Retinal pigment epithelial cell (primary cell): Measurements from ENCODE around the gene BORA.
"Not testable (repeated sequence)": the region's sequence is repeated elsewhere in the genome, so short reads cannot be mapped to it uniquely, and the experiment has no call there.

ENCODE experiments used
- DNase-seq: peaks from one replicate; pipeline ENCODE4 v3.0.0-alpha.2; 2010; ENCODE audit warnings: low read depth
- H3K4me3 ChIP-seq: 2 replicates; pipeline ENCODE4 v1.5.1; 2011; ENCODE audit warnings: mild to moderate bottlenecking, low read length, control low read depth, moderate library complexity
- TF ChIP-seq, protein P1 (sequence below): conservative IDR thresholded peaks from 2 replicates; pipeline ENCODE4 v1.5.1; 2011; ENCODE audit warnings: low read depth, low read length, control low read depth, inconsistent platforms

Gene BORA

DNA sequence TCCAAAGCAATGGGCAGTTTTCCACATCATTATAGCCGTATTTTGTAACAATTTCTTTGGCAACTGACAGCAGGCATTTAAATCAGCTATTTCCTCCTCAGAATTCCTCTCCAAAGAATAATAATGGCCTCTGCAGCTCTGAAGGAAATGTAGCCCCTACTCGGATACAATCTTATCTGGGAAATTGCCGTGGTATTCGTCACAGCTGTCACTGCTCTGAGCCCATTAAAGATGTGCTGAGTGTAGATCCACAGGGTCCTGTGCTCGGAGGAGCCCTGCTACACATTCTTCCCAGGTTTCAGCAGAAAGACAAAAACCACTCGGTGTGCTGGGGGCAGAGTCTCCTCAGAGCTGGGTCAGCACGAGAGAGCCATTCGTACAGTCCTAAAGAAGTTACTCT, 33.4 kb upstream of the BORA start:
- TF ChIP-seq, protein P1, sequence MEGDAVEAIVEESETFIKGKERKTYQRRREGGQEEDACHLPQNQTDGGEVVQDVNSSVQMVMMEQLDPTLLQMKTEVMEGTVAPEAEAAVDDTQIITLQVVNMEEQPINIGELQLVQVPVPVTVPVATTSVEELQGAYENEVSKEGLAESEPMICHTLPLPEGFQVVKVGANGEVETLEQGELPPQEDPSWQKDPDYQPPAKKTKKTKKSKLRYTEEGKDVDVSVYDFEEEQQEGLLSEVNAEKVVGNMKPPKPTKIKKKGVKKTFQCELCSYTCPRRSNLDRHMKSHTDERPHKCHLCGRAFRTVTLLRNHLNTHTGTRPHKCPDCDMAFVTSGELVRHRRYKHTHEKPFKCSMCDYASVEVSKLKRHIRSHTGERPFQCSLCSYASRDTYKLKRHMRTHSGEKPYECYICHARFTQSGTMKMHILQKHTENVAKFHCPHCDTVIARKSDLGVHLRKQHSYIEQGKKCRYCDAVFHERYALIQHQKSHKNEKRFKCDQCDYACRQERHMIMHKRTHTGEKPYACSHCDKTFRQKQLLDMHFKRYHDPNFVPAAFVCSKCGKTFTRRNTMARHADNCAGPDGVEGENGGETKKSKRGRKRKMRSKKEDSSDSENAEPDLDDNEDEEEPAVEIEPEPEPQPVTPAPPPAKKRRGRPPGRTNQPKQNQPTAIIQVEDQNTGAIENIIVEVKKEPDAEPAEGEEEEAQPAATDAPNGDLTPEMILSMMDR, result no peak
- DNase-seq, result no peak
- no peak overlapping the region for H3K4me3 ChIP-seq

DNA sequence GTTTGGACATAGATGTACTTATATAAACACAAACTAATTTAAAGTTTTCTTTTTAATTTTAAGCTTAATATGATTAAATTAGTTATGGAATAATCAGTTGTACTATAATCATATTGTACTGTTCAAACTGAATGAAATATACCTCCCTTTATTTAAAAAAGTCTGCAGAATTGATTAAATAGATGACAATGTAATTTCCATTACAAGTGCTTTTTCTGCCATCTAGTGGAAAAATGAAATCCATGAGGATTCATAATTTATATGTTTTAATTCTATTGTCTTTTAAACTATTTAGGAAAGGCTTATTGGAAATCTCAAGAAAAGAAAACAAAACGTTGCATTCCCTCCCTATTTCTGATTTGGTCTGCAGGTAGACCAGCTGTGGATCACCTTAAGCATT, 31.1 kb upstream of the BORA start:
- no peak for DNase-seq
- TF ChIP-seq, protein P1, result peak; percentile 30
- H3K4me3 ChIP-seq, result no peak overlapping the region

DNA sequence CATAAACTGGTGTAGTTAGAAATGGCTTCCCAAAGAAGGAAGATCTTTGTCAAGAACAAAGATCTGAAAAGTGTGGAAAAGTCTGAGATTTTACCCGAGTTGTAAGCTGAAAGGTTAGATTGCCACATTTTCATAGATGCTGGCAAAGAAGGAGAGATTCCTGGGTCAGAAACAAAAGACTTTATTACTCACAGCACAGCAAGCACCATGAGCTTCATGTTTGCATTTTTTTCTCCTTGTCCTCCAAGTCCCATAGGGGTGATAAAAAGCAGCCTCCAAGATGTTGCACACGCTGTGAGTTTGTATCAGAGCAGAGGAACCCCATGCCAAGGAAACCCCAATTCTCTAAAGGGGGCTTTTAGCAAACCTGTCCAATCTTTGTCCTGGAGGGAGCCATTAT, 29.6 kb upstream of the BORA start:
- H3K4me3 ChIP-seq, result no peak overlapping the region
- DNase-seq, result no peak
- TF ChIP-seq, protein P1, result no peak

DNA sequence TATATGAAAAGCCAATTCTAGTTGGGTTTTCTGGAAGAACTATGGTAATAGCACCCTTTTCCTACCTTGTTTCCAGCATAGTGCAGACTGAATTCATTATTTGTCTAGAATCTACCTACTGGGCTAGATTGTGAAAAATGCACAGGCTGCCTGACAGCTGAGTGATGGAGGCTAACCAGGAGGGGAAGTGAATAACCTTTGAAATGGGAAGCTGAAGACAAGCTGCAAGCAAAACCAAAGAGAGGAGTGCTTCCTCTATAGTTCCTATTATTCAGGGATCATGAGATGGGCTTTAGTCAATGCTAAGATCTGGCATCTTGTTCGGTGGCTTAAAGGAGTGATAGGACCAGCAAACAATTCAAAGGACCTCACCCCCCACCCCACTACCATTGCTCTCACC, 27.2 kb upstream of the BORA start:
- H3K4me3 ChIP-seq, result no peak overlapping the region
- no peak for DNase-seq
- TF ChIP-seq, protein P1, result no peak

DNA sequence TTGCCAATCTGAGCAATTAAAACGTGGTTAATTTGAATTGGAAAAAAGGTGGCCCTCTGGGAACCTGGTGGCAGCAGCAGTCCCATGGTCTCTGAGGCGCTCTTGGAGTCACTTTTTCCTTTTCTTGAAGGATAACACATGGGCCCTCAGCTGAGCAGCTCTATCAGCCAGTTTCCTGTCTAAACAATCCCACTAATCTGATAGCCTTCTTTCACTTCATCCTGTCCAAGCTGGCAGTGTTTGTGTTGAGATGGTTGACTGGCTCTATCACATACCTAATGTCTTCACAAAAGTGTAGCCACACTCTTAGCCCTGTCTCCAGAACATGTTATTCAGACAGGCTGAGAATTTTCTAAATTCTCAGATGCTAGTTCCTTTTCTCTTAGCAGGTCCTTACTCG, 10.9 kb upstream of the BORA start:
- no peak overlapping the region for H3K4me3 ChIP-seq
- no peak for DNase-seq
- TF ChIP-seq, protein P1, result no peak

DNA sequence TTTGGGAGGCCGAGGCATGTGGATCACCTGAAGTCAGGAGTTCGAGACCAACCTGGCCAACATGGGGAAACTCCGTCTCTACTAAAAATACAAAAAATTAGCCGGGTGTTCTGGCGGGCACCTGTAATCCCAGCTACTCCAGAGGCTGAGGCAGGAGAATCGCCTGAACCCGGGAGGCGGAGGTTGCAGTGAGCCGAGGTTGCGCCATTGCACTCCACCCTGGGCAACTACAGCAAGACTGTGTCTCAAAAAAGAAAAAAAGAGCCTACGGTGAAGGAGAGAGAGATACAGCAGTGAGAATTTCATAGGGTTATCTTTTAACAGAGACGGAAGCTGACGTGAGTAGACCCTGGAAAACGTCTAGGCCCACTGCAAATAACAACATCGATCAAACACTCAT, 1.5 kb upstream of the BORA start:
- peak overlapping the region; percentile 69 for H3K4me3 ChIP-seq
- not testable (repeated sequence) for DNase-seq

DNA sequence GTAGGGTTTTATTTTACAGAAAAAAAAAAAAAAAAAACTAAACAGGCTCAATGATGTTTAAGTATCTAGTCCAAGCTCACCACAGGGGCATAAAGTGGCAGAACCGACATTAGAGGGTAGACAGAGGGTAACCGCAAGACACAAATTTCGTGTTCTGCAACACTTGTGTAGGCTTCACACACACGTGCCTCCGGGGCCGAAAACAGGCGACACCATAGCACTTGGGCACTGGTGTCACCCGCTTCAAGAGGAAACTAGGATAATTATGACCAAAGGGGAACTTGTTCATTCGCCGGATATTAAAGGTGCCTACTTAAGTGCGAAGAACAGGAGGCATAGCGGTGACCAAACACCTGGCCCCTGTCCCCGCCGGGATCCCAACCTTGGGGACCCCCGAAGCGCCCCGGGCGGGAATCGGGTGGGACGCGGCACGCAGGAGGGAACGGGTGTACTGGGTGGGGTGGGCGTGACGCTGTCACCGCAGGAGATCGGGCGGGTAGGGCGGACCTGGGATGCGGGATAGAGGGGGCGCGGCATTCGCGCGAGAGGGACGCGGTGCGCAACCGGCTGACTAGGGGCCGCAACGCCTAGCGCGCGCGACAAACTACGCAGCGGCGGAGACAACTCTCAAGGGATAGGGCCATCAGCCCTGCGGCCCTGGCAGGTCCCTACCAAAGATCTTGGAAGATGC, 852 bp upstream of the BORA start:
- TF ChIP-seq, protein P1, result no peak
- DNase-seq, result no peak
- H3K4me3 ChIP-seq, result peak overlapping the region; percentile 69

DNA sequence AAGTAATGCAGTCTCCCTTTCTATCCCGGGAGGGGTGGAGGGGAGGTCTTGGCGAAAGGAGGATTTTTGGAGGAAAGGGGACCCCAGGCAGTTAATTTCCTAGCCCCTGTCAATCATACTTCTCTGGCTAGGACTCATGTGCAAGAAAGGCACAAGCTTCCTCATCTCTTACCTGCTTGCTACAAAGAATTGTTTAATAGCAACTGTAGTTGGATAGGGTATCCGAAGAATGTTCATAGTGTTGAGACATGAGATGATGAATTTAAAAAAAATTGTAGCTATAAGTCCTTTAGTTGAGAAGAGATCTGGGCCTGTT, 525 bp downstream of the BORA start:
- peak overlapping the region; percentile 69 for H3K4me3 ChIP-seq
- DNase-seq, result no peak
- TF ChIP-seq, protein P1, result no peak
